ENCODE data around the gene ATP13A3. TPM values are rescaled to one million over a fixed set of nuclear protein-coding genes. Genes with fewer than 3 reads are reported as not detected.

ATP13A3 gene
- total RNA-seq, 1 donor from 2014 or later = 57.7 TPM

- intact Hi-C loops (cut with DNase I) = no loop called here
- peaks cover 38% of the 10 kb centered on the region for H3K4me1 ChIP-seq
Measured at GRCh38 chr3:194482196-194482593, 4.6 kb downstream of the ATP13A3 start.

GRCh38 chr3:194481525-194482195, 5.1 kb downstream of the ATP13A3 start:
- H3K27ac ChIP-seq = no peak overlapping the region
- TF ChIP-seq CTCF (IDR thresholded peaks at IDR 0.05) (no peak), POLR2AphosphoS5 (IDR thresholded peaks at IDR 0.05; ENCODE audit: insufficient read depth in 1 of 2, low read depth in 1 of 2) (no peak), POLR2A (IDR thresholded peaks at IDR 0.05) (no peak)

More at GRCh38 chr3:194482196-194482593, 4.6 kb downstream of the ATP13A3 start:
- Histone ChIP-seq H3K27me3 (no peaks in the 10 kb centered on the region), H3K4me3 (no peak overlapping the region), H3K27ac (no peak overlapping the region), H3K36me3 (peaks cover 0 to 5% of the 10 kb centered on the region in 2 donors), H3K9me3 (no peaks in the 10 kb centered on the region)
- TF ChIP-seq POLR2A (IDR thresholded peaks at IDR 0.05) = no peak
- no peak for DNase-seq (ENCODE audit: extremely low spot score in 2 of 2)

GRCh38 chr3:194481103-194481502, 5.7 kb downstream of the ATP13A3 start:
- DNase-seq (ENCODE audit: extremely low spot score in 2 of 2) = no peak
- H3K27me3 ChIP-seq = no peaks in the 10 kb centered on the region
- H3K36me3 ChIP-seq = peaks cover 0 to 5% of the 10 kb centered on the region in 2 donors
- peaks cover 41% of the 10 kb centered on the region for H3K4me1 ChIP-seq
- no peak overlapping the region for H3K27ac ChIP-seq
- no peaks in the 10 kb centered on the region for H3K9me3 ChIP-seq
- intact Hi-C loops (cut with DNase I) = no loop called here
- TF ChIP-seq CTCF (IDR thresholded peaks at IDR 0.05) = no peak
- no peak for TF ChIP-seq POLR2A (IDR thresholded peaks at IDR 0.05)
- no peak for TF ChIP-seq POLR2AphosphoS5 (IDR thresholded peaks at IDR 0.05; ENCODE audit: insufficient read depth in 1 of 2, low read depth in 1 of 2)
- no peak overlapping the region for H3K4me3 ChIP-seq

More at GRCh38 chr3:194481525-194482195, 5.1 kb downstream of the ATP13A3 start:
- Histone ChIP-seq H3K27me3 (no peaks in the 10 kb centered on the region), H3K36me3 (peaks cover 0 to 5% of the 10 kb centered on the region in 2 donors), H3K9me3 (no peaks in the 10 kb centered on the region), H3K4me1 (peaks cover 41% of the 10 kb centered on the region), H3K4me3 (no peak overlapping the region)
- DNase-seq (ENCODE audit: extremely low spot score in 2 of 2) = no peak
- intact Hi-C loops (cut with DNase I) = no loop called here

- no peak for DNase-seq (ENCODE audit: extremely low spot score in 2 of 2)
- H3K9me3 ChIP-seq = no peaks in the 10 kb centered on the region
- TF ChIP-seq POLR2A (IDR thresholded peaks at IDR 0.05) = no peak
- no peak for TF ChIP-seq CTCF (IDR thresholded peaks at IDR 0.05)
- TF ChIP-seq POLR2AphosphoS5 (IDR thresholded peaks at IDR 0.05; ENCODE audit: insufficient read depth in 1 of 2, low read depth in 1 of 2) = no peak
- H3K4me3 ChIP-seq = no peak overlapping the region
- H3K27ac ChIP-seq = no peak overlapping the region
- peaks cover 0 to 5% of the 10 kb centered on the region in 2 donors for H3K36me3 ChIP-seq
- peaks cover 25% of the 10 kb centered on the region for H3K4me1 ChIP-seq
- no peaks in the 10 kb centered on the region for H3K27me3 ChIP-seq
- intact Hi-C loops (cut with DNase I) = no loop called here
Measured at GRCh38 chr3:194476784-194477183, 10.0 kb downstream of the ATP13A3 start.

- Histone ChIP-seq H3K36me3 (peaks cover 0 to 5% of the 10 kb centered on the region in 2 donors), H3K9me3 (no peaks in the 10 kb centered on the region), H3K27me3 (no peaks in the 10 kb centered on the region), H3K4me3 (no peak overlapping the region), H3K4me1 (peaks cover 18% of the 10 kb centered on the region), H3K27ac (no peak overlapping the region)
- no peak for DNase-seq (ENCODE audit: extremely low spot score in 2 of 2)
- TF ChIP-seq POLR2AphosphoS5 (IDR thresholded peaks at IDR 0.05; ENCODE audit: insufficient read depth in 1 of 2, low read depth in 1 of 2) (no peak), POLR2A (IDR thresholded peaks at IDR 0.05) (no peak), CTCF (IDR thresholded peaks at IDR 0.05) (no peak)
- intact Hi-C loops (cut with DNase I) = no loop called here
Measured at GRCh38 chr3:194475978-194476377, 10.8 kb downstream of the ATP13A3 start.

Measured in vagina (tissue), 2 donors.